ENCODE results near the gene KCNG1. TPM values are rescaled to one million over a fixed set of nuclear protein-coding genes. Genes with fewer than 3 reads are reported as not detected.

The KCNG1 gene
- total and polyA plus RNA-seq, 2 of the 13 experiments (the other 11 are each of a cell fraction or from before 2014, with no cell fraction given) = not detected

DNA sequence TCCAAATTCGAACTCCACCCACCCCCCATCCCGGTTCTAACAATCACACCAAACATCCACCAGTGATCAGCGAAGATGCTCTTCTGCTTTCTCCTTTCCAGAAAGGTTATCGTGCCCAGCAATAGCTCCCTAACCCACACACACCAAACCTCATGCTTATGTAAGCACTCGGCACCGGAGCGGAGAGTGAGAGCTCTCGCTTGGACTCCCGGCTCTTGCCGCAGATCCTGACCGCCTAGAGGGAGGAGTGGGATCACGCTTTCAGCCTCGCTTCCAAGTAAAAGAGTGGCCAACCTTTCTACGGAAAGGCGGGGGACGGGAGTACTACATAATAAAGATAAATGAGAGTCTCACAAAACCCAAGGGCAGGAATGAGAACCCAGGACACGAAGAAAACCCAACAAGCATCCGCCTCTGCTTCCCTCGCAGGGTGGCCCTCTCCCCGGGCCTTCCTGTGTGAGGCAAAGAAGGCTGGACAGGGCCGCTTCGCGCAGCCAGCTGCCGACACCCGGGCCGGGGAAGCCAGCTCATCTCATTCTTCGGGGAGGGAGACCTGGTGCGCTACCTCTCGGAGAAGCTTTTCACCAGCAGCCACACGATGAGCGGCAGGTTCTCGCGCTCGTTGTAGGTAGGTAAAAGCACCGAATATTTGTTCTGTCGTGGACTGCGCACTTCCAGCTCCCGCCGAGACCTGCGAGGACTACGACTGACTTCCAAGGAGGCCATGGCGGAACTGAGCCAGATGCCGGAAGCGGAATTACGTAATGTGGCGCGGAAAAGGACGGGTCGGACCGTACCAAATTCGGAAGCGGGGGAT lies 64.9 kb downstream of the KCNG1 start, which contains the start of gene DPM1 (continued):
- TF ChIP-seq, protein P1, sequence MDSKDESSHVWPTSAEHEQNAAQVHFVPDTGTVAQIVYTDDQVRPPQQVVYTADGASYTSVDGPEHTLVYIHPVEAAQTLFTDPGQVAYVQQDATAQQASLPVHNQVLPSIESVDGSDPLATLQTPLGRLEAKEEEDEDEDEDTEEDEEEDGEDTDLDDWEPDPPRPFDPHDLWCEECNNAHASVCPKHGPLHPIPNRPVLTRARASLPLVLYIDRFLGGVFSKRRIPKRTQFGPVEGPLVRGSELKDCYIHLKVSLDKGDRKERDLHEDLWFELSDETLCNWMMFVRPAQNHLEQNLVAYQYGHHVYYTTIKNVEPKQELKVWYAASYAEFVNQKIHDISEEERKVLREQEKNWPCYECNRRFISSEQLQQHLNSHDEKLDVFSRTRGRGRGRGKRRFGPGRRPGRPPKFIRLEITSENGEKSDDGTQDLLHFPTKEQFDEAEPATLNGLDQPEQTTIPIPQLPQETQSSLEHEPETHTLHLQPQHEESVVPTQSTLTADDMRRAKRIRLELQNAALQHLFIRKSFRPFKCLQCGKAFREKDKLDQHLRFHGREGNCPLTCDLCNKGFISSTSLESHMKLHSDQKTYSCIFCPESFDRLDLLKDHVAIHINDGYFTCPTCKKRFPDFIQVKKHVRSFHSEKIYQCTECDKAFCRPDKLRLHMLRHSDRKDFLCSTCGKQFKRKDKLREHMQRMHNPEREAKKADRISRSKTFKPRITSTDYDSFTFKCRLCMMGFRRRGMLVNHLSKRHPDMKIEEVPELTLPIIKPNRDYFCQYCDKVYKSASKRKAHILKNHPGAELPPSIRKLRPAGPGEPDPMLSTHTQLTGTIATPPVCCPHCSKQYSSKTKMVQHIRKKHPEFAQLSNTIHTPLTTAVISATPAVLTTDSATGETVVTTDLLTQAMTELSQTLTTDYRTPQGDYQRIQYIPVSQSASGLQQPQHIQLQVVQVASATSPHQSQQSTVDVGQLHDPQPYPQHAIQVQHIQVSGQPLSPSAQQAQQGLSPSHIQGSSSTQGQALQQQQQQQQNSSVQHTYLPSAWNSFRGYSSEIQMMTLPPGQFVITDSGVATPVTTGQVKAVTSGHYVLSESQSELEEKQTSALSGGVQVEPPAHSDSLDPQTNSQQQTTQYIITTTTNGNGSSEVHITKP (CRISPR knock-in tag; IDR thresholded peaks at IDR 0.05; ENCODE audit: low read depth) = no peak
- peak; percentile 91 for TF ChIP-seq ZNF781 (CRISPR knock-in tag; IDR thresholded peaks at IDR 0.05; ENCODE audit: borderline replicate concordance, not compliant biosample characterization)
- 0 out of 2 replicates have a peak, but pooled peaks have one; percentile 59 for TF ChIP-seq ZNF12 (CRISPR knock-in tag; IDR thresholded peaks at IDR 0.05)
- TF ChIP-seq, protein P2, sequence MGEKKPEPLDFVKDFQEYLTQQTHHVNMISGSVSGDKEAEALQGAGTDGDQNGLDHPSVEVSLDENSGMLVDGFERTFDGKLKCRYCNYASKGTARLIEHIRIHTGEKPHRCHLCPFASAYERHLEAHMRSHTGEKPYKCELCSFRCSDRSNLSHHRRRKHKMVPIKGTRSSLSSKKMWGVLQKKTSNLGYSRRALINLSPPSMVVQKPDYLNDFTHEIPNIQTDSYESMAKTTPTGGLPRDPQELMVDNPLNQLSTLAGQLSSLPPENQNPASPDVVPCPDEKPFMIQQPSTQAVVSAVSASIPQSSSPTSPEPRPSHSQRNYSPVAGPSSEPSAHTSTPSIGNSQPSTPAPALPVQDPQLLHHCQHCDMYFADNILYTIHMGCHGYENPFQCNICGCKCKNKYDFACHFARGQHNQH (CRISPR knock-in tag; IDR thresholded peaks at IDR 0.05) = peak; percentile 85; the same call in 1 of the 2 replicates
- 0 out of 4 replicates have a peak, but pooled peaks of 1 of the 2 experiments have one; percentile 23 for TF ChIP-seq NR2F1 (CRISPR knock-in tag; IDR thresholded peaks at IDR 0.05)
- TF ChIP-seq ZNF253 (CRISPR knock-in tag; IDR thresholded peaks at IDR 0.05; ENCODE audit: borderline replicate concordance) = no peak
- no peak; the same call in 1 of the 2 replicates for TF ChIP-seq ZNF703 (CRISPR knock-in tag; IDR thresholded peaks at IDR 0.05; ENCODE audit: borderline replicate concordance)
- no peak; the same call in 1 of the 2 replicates for TF ChIP-seq ZFP36L1 (CRISPR knock-in tag; IDR thresholded peaks at IDR 0.05)
- 0 out of 2 replicates have a peak, but pooled peaks have one; percentile 83 for TF ChIP-seq FOXK1 (CRISPR knock-in tag; IDR thresholded peaks at IDR 0.05; ENCODE audit: borderline replicate concordance, low read depth)
- no peak for TF ChIP-seq ZNF207 (IDR thresholded peaks at IDR 0.05; ENCODE audit: borderline replicate concordance)
- peak; percentile 6 for TF ChIP-seq HNRNPLL (IDR thresholded peaks at IDR 0.05; ENCODE audit: low read depth, low read length, poor library complexity, severe bottlenecking)
- TF ChIP-seq ZFAT (CRISPR knock-in tag; conservative IDR thresholded peaks at IDR 0.05) = no peak
- TF ChIP-seq THAP8 (CRISPR knock-in tag; IDR thresholded peaks at IDR 0.05; ENCODE audit: borderline replicate concordance) = peak; percentile 85; the same call in 1 of the 2 replicates
- TF ChIP-seq HCFC1 (IDR thresholded peaks at IDR 0.05; ENCODE audit: low read depth, low read length) = 0 out of 2 replicates have a peak, but pooled peaks have one; percentile 2
- peak; percentile 66 for TF ChIP-seq ZSCAN31 (CRISPR knock-in tag; IDR thresholded peaks at IDR 0.05; ENCODE audit: low read depth)
- TF ChIP-seq ZBTB43 (CRISPR knock-in tag; conservative IDR thresholded peaks at IDR 0.05) = no peak
- 0 out of 2 replicates have a peak, but pooled peaks have one; percentile 74 for TF ChIP-seq ZMYM2 (CRISPR knock-in tag; IDR thresholded peaks at IDR 0.05)
- TF ChIP-seq TOPORS (CRISPR knock-in tag; IDR thresholded peaks at IDR 0.05) = no peak
- TF ChIP-seq ZNF768 (CRISPR knock-in tag; IDR thresholded peaks at IDR 0.05) = peak; percentile 78; the same call in 1 of the 2 replicates
